ENCODE data around the gene PSMA2. TPM values are rescaled to one million over a fixed set of nuclear protein-coding genes. Genes with fewer than 3 reads are reported as not detected.

The PSMA2 gene
- total RNA-seq, 4 donors from 2014 or later = 55.3 to 76.1 (median 68.9) TPM

DNA sequence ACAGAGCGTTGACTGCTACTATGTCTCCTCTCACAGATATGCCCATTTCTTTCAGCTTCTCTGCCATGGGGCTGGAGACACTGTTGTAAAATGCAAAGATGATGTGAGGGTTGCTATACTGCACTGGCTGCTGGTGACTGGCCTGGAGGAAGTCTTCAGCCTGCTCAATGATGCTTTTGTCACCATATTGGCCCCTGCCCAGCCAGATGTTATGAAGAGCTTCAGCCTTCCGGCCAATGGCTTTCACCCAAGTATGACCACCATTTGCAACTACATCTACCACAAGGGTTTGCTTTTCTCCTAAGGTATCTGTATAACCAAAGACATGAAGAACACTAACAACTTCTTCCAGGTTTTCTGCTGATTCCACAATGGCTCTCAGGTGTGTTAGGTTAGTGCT, 21.7 kb downstream of the PSMA2 start:
- ATAC-seq (ENCODE audit: low FRiP score) = no peak
- no peak for DNase-seq (ENCODE audit: low spot score)
- TF ChIP-seq, protein P1, sequence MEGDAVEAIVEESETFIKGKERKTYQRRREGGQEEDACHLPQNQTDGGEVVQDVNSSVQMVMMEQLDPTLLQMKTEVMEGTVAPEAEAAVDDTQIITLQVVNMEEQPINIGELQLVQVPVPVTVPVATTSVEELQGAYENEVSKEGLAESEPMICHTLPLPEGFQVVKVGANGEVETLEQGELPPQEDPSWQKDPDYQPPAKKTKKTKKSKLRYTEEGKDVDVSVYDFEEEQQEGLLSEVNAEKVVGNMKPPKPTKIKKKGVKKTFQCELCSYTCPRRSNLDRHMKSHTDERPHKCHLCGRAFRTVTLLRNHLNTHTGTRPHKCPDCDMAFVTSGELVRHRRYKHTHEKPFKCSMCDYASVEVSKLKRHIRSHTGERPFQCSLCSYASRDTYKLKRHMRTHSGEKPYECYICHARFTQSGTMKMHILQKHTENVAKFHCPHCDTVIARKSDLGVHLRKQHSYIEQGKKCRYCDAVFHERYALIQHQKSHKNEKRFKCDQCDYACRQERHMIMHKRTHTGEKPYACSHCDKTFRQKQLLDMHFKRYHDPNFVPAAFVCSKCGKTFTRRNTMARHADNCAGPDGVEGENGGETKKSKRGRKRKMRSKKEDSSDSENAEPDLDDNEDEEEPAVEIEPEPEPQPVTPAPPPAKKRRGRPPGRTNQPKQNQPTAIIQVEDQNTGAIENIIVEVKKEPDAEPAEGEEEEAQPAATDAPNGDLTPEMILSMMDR (IDR thresholded peaks at IDR 0.05) = no peak

DNA sequence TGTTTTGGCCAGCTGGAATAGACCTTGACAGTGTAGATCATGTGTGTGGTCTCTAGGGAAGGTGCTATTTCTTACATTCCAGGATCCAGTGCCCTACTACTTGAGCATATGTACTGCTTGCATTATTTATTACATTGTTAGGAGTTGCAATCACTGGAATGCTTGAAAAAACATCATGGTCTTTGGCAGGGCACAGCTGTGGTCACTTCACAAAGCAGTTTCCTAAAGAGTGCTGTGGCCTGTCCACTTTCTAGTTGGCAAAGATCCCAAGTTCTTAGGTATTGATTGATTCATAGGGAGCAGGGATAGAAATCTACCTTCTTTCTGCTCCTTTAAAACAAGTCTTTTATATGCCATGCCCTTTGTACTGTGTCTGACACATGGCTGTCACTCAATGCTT, 24.7 kb downstream of the PSMA2 start:
- no peak for DNase-seq (ENCODE audit: low spot score)
- TF ChIP-seq, protein P1 (IDR thresholded peaks at IDR 0.05) = no peak
- no peak for ATAC-seq (ENCODE audit: low FRiP score)

DNA sequence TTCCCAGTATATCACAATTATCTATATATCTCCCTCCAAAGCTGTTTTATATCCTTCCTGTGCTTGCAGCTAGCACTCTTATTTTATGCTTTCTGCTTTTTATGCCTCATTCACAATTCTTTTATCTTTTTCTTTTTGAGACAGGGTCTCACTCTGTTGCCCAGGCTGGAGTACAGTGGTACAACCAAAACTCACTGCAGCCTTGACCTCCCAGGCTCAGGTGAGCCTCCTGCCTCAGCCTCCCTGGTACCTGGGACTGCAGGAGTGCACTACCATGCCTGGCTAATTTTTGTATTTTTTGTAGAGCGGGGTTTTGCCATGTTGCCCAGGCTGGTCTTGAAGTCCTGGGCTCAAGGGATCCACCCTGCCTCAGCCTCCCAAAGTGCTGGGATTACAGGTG, 25.8 kb downstream of the PSMA2 start:
- no peak for DNase-seq (ENCODE audit: low spot score)
- no peak for ATAC-seq (ENCODE audit: low FRiP score)
- TF ChIP-seq, protein P1 (IDR thresholded peaks at IDR 0.05) = no peak

DNA sequence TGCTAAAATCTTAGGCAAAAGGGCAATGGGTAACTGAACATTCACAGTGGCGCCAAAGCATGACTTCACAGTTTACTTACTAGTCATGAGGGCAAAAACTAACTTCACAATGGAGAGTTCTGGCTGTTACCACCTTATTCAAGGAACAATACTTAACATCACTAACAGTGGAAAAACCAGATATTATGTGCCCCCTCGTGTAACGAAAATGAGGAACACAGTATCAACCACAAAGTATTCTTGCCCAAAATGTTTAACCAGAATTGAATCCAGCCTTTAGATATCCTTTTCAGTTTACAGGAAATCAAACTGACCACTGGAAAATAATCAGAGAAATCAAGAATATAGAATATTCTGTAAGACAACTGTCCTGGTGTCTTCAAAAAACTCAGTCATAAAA, 29.6 kb downstream of the PSMA2 start:
- TF ChIP-seq, protein P1 (IDR thresholded peaks at IDR 0.05) = no peak
- DNase-seq (ENCODE audit: low spot score) = no peak
- no peak for ATAC-seq (ENCODE audit: low FRiP score)

DNA sequence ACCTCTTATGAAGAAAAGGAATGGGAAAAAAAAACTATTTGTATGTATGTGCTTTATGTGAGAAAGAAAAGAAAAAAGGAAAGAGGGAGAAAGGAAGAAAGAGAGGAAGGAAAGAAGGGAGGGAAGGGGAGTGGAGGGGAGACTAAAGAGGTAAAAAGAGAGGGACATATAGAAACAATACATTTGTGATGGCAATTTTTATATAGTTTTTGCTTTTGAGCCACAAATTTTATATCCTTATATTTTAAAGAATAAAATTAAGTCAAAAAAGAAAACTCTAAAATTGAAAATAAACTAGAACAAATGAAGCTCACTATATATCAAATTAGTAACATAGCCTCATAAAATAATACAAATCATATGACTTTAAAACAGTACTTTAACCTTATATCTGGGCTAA, 31.1 kb downstream of the PSMA2 start:
- ATAC-seq (ENCODE audit: low FRiP score) = no peak
- TF ChIP-seq, protein P1 (IDR thresholded peaks at IDR 0.05) = no peak
- no peak for DNase-seq (ENCODE audit: low spot score)

DNA sequence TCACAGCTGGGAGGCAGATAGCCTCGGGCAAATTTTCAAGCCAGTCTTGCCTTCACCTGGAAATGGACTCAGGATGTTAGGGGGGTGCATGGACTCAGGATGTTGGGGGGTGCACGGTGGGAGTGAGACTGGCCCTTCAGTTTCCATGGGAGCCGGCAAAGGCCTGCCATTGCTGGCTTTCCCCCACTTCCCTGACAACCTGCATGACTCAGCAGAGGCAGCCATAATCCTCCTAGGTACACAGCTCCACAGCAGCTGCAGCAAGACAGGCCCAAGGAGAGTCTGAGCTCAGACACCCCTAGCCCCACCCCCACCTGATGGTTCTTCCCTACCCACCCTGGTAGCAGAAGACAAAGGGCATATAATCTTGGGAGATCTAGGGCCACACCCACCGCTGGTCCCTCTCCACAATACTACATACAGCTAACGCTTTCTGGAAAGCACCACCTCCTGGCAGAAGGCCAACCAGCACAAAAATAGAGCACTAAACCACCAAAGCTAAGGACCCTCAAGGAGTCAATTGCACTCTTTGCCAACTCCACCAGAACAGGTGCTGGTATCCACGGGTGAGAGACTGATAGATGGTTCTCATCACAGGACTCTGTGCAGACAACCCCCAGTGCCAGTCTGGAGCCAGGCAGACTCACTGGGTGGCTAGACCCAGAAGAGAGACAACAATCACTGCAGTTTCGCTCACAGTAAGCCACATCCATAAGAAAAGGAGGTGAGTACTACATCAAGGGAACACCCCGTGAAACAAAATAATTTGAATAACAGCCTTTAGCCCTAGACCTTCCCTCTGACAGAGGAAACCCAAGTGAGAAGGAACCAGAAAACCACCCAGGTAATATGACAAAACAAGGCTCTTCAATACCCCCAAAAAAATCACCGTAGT, 38.4 kb downstream of the PSMA2 start:
- ATAC-seq (ENCODE audit: low FRiP score) = no peak
- no peak for DNase-seq (ENCODE audit: low spot score)
- TF ChIP-seq, protein P1 (IDR thresholded peaks at IDR 0.05) = no peak

All from omental fat pad (tissue), 4 donors.